K562 (cell line): ENCODE data around the gene NOL4L. TPM values are rescaled to one million over a fixed set of nuclear protein-coding genes. Genes with fewer than 3 reads are reported as not detected.

Experiments used
- JUND ChIP-seq, 2 experiments: IDR thresholded peaks; 2 replicates in 1 of 2; 3 replicates in 1 of 2; pipeline ENCODE4 v1.6.1; 2011; ENCODE audit warnings: borderline replicate concordance in 2 of 2, low read depth in 2 of 2, low read length in 2 of 2, improper control_type of control experiment in 1 of 2, missing biosample characterization in 1 of 2, missing genetic modification characterization in 1 of 2, missing genetic modification reagents in 1 of 2
- L3MBTL2 ChIP-seq: fragments of 450-650 bp; IDR thresholded peaks from 2 replicates; pipeline ENCODE4 v1.6.1; 2016; ENCODE audit warnings: mild to moderate bottlenecking, moderate library complexity
- MEIS2 ChIP-seq: fragments of 450-650 bp; IDR thresholded peaks from 2 replicates; pipeline ENCODE4 v1.6.1; 2014; ENCODE audit warnings: mild to moderate bottlenecking; ENCODE audit not compliant: partially characterized antibody
- RAD21 ChIP-seq, 2 experiments: fragments of 250-450 bp in 1 of 2; fragments of 450-650 bp in 1 of 2; sonication (Bioruptor Pico) in 1 of 2; formaldehyde crosslinking in 1 of 2; IDR thresholded peaks in 1 of 2; conservative IDR thresholded peaks in 1 of 2; 2 replicates each; pipeline versions ENCODE4 v1.4.0 to v1.8.0; 2020 to 2022; ENCODE audit warnings: mild to moderate bottlenecking in 2 of 2, moderate library complexity in 1 of 2
- polyA plus RNA-seq, 8 experiments: library from polyadenylated mRNA; depleted of rRNA in 4 of 8; stranded (reverse) in 5 of 8; unstranded in 3 of 8; fragments of >200 nt; fragmentation: Nextera tagmentation in 2 of 8; fragmentation: Illumina TruSeq in 1 of 8; extraction: Ambion mirVana in 2 of 8; extraction: Trizol in 1 of 8; gene quantifications; 2 replicates each; pipeline versions ENCODE4 v1.2.1 to v1.2.3, GENCODE V29; 2011 to 2014; ENCODE audit warnings: inconsistent platforms in 1 of 8, missing spikeins in 1 of 8
- total RNA-seq, 7 experiments: library from RNA; depleted of rRNA in 6 of 7; stranded (reverse); fragments of >200 nt in 6 of 7; fragmentation: Illumina TruSeq in 2 of 7; extraction: Trizol in 2 of 7; gene quantifications; 2 replicates each; pipeline versions ENCODE4 v1.2.1 to v1.2.3, GENCODE V29; 2011 to 2021; ENCODE audit warnings: low replicate concordance in 1 of 7
- TF ChIP-seq, protein P1 (sequence below): fragments of 450-650 bp; IDR thresholded peaks from 2 replicates; pipeline ENCODE4 v1.6.1; 2017; ENCODE audit warnings: antibody characterized with exemption, mild to moderate bottlenecking
- TF ChIP-seq, protein P2 (sequence below): sonication (generic); formaldehyde crosslinking; IDR thresholded peaks from 2 replicates; pipeline ENCODE4 v1.8.1; 2023; ENCODE audit warnings: mild to moderate bottlenecking, missing genetic modification reagents

The NOL4L gene
- total and polyA plus RNA-seq, 9 of the 15 experiments (the other 6 are each of a cell fraction or from before 2014, with no cell fraction given): 5.1 to 36.2 (median 13.6) TPM

- TF ChIP-seq, protein P1, sequence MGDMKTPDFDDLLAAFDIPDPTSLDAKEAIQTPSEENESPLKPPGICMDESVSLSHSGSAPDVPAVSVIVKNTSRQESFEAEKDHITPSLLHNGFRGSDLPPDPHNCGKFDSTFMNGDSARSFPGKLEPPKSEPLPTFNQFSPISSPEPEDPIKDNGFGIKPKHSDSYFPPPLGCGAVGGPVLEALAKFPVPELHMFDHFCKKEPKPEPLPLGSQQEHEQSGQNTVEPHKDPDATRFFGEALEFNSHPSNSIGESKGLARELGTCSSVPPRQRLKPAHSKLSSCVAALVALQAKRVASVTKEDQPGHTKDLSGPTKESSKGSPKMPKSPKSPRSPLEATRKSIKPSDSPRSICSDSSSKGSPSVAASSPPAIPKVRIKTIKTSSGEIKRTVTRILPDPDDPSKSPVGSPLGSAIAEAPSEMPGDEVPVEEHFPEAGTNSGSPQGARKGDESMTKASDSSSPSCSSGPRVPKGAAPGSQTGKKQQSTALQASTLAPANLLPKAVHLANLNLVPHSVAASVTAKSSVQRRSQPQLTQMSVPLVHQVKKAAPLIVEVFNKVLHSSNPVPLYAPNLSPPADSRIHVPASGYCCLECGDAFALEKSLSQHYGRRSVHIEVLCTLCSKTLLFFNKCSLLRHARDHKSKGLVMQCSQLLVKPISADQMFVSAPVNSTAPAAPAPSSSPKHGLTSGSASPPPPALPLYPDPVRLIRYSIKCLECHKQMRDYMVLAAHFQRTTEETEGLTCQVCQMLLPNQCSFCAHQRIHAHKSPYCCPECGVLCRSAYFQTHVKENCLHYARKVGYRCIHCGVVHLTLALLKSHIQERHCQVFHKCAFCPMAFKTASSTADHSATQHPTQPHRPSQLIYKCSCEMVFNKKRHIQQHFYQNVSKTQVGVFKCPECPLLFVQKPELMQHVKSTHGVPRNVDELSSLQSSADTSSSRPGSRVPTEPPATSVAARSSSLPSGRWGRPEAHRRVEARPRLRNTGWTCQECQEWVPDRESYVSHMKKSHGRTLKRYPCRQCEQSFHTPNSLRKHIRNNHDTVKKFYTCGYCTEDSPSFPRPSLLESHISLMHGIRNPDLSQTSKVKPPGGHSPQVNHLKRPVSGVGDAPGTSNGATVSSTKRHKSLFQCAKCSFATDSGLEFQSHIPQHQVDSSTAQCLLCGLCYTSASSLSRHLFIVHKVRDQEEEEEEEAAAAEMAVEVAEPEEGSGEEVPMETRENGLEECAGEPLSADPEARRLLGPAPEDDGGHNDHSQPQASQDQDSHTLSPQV: peak; percentile 65; the same call in 1 of the 2 replicates
- TF ChIP-seq, protein P2, sequence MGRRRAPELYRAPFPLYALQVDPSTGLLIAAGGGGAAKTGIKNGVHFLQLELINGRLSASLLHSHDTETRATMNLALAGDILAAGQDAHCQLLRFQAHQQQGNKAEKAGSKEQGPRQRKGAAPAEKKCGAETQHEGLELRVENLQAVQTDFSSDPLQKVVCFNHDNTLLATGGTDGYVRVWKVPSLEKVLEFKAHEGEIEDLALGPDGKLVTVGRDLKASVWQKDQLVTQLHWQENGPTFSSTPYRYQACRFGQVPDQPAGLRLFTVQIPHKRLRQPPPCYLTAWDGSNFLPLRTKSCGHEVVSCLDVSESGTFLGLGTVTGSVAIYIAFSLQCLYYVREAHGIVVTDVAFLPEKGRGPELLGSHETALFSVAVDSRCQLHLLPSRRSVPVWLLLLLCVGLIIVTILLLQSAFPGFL (CRISPR knock-in tag): no peak
- TF ChIP-seq JUND (IDR thresholded peaks at IDR 0.05; ENCODE audit: borderline replicate concordance, low read depth, low read length): no peak; the same call in 1 of the 2 replicates
- TF ChIP-seq JUND (tag; IDR thresholded peaks at IDR 0.05; ENCODE audit: borderline replicate concordance, low read depth, low read length): peak; percentile 20; the same call in 1 of the 3 replicates
- TF ChIP-seq RAD21 (CRISPR knock-in tag; conservative IDR thresholded peaks at IDR 0.05 in 1 of 2, IDR thresholded peaks at IDR 0.05 in 1 of 2): 0 out of 4 replicates have a peak, but pooled peaks of 1 of the 2 experiments have one; percentile 23
- TF ChIP-seq L3MBTL2: peak; percentile 42; the same call in 1 of the 2 replicates
- TF ChIP-seq MEIS2: no peak
These were observed 14.5 kb downstream of the NOL4L start (continued) for GRCh38 chr20:32570401-32571190.
